Liver (tissue), 3 donors: ENCODE data around the gene MAPT.

ENCODE experiments used
- CTCF ChIP-seq: fragments of 150-350 bp; IDR thresholded peaks from 2 replicates; pipeline ENCODE4 v1.5.1; 2017; ENCODE audit warnings: improper control_type of control experiment, low read depth, low read length; ENCODE audit not compliant: missing input control
- EGR1 ChIP-seq, 2 donors: IDR thresholded peaks; 2 replicates each; pipeline ENCODE4 v1.6.1; 2016 to 2018; ENCODE audit warnings: antibody characterized with exemption in 2 of 2, low read depth in 2 of 2
- JUND ChIP-seq, 2 donors: IDR thresholded peaks; 2 replicates each; pipeline ENCODE4 v1.6.1; 2016; ENCODE audit warnings: antibody characterized with exemption in 2 of 2
- RAD21 ChIP-seq, 2 donors: IDR thresholded peaks; 2 replicates each; pipeline ENCODE4 v1.6.1; 2016; ENCODE audit warnings: antibody characterized with exemption in 2 of 2, mild to moderate bottlenecking in 2 of 2
- REST ChIP-seq: IDR thresholded peaks from 2 replicates; pipeline ENCODE4 v1.6.1; 2016; ENCODE audit warnings: antibody characterized with exemption, mild to moderate bottlenecking
- RXRA ChIP-seq, 2 donors: IDR thresholded peaks; 2 replicates each; pipeline ENCODE4 v1.6.1; 2017 to 2018; ENCODE audit warnings: antibody characterized with exemption in 2 of 2, mild to moderate bottlenecking in 1 of 2
- SP1 ChIP-seq: IDR thresholded peaks from 2 replicates; pipeline ENCODE4 v1.6.1; 2018; ENCODE audit warnings: antibody characterized with exemption, mild to moderate bottlenecking
- TAF1 ChIP-seq: conservative IDR thresholded peaks from 2 replicates; pipeline ENCODE4 v1.6.1; 2016; ENCODE audit warnings: antibody characterized with exemption, mild to moderate bottlenecking
- YY1 ChIP-seq: IDR thresholded peaks from 2 replicates; pipeline ENCODE4 v1.6.1; 2016; ENCODE audit warnings: antibody characterized with exemption, mild to moderate bottlenecking
- ZBTB33 ChIP-seq: IDR thresholded peaks from 2 replicates; pipeline ENCODE4 v1.6.1; 2016; ENCODE audit warnings: antibody characterized with exemption
- TF ChIP-seq, protein P1 (sequence below): IDR thresholded peaks from 2 replicates; pipeline ENCODE4 v1.6.1; 2016; ENCODE audit warnings: antibody characterized with exemption
- TF ChIP-seq, protein P2 (sequence below): IDR thresholded peaks from 2 replicates; pipeline ENCODE4 v1.6.1; 2016; ENCODE audit warnings: antibody characterized with exemption
- donor health status: healthy.
- donor health status: healthy.

DNA sequence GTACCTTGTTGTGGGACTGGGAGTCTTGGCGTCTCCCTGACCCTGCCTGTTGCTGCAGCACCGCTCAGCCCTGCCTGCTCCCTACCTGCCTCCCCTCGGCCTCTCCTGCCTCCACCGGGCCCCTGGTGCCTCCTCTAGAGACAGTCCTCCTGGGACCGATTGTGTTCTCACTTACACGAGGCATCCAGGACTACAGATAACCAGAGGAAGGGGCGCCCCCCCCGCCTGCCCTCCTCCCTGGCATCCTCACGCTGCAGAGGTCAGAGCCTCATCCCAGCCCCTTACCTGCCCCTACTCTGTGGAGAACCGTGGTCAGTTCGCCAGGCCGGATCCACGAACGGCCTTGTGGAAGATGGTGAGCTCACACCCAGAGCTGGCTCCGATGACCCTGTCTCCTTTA, 24.8 kb downstream of the MAPT start:
- TF ChIP-seq ZBTB33 (no peak), CTCF (no peak), YY1 (no peak), SP1 (no peak), REST (no peak), TAF1 (no peak), RAD21 (IDR thresholded peaks at IDR 0.05) (no peak), JUND (IDR thresholded peaks at IDR 0.05) (no peak), EGR1 (IDR thresholded peaks at IDR 0.05; ENCODE audit: low read depth in 2 of 2) (no peak), RXRA (IDR thresholded peaks at IDR 0.05) (no peak)
- TF ChIP-seq, protein P1, sequence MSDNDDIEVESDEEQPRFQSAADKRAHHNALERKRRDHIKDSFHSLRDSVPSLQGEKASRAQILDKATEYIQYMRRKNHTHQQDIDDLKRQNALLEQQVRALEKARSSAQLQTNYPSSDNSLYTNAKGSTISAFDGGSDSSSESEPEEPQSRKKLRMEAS = no peak
- TF ChIP-seq, protein P2, sequence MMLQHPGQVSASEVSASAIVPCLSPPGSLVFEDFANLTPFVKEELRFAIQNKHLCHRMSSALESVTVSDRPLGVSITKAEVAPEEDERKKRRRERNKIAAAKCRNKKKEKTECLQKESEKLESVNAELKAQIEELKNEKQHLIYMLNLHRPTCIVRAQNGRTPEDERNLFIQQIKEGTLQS = no peak
